NAMALWA (cell line): ENCODE measurements around the gene CTXND2.

ENCODE experiments used
- DNase-seq: peaks from one replicate; pipeline ENCODE4 v3.0.0-alpha.2; 2015; ENCODE audit warnings: low spot score

Gene CTXND2

DNA sequence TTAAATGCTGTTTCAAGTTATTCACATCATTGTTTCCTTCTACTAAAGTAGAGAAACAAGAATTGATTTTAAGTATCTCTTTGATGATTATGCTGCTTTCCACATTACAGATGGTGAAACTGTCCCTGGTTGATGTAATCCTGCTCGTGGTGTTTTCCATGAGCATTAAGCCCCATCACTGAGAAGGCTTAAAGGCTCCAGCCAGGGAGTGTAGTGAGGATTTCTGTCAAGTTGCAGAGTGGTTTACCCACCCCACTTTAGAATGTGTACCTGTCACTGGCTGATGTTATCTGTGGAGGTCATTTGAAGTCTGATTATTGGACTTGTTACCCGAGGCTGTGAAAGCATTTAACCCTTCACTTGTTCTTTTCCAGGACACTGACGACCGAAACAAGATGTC is 74.8 kb downstream of the CTXND2 start:
- no peak for DNase-seq
